ENCODE data around the gene ORC5.
"Not testable (repeated sequence)": the region's sequence is repeated elsewhere in the genome, so short reads cannot be mapped to it uniquely, and the experiment has no call there.

The ORC5 gene

GRCh38 chr7:104185346-104185745 lies 22.5 kb downstream of the ORC5 start:
- no peak for DNase-seq (ENCODE audit: low spot score)

- DNase-seq (ENCODE audit: low spot score), result no peak
Measured at GRCh38 chr7:104179178-104179577, 28.6 kb downstream of the ORC5 start.

GRCh38 chr7:104177565-104178083 lies 30.2 kb downstream of the ORC5 start:
- DNase-seq (ENCODE audit: low spot score), result not testable (repeated sequence)

- DNase-seq (ENCODE audit: low spot score), result no peak
Measured at GRCh38 chr7:104176332-104176731, 31.5 kb downstream of the ORC5 start.

GRCh38 chr7:104175361-104175984 lies 32.3 kb downstream of the ORC5 start:
- no peak for DNase-seq (ENCODE audit: low spot score)

GRCh38 chr7:104174798-104175197 lies 33.0 kb downstream of the ORC5 start:
- DNase-seq (ENCODE audit: low spot score), result no peak

- no peak for DNase-seq (ENCODE audit: low spot score)
Measured at GRCh38 chr7:104162081-104162480, 45.7 kb downstream of the ORC5 start.

GRCh38 chr7:104161244-104161643 lies 46.6 kb downstream of the ORC5 start:
- DNase-seq (ENCODE audit: low spot score), result no peak

GRCh38 chr7:104160375-104160774 lies 47.4 kb downstream of the ORC5 start:
- DNase-seq (ENCODE audit: low spot score), result no peak

GRCh38 chr7:104156842-104157277 lies 51.0 kb downstream of the ORC5 start:
- no peak for DNase-seq (ENCODE audit: low spot score)

- DNase-seq (ENCODE audit: low spot score), result no peak
Measured at GRCh38 chr7:104153287-104153686, 54.5 kb downstream of the ORC5 start.

GRCh38 chr7:104152468-104152867 lies 55.3 kb downstream of the ORC5 start:
- DNase-seq (ENCODE audit: low spot score), result no peak

- no peak for DNase-seq (ENCODE audit: low spot score)
Measured at GRCh38 chr7:104150470-104150869, 57.3 kb downstream of the ORC5 start.

- DNase-seq (ENCODE audit: low spot score), result no peak
Measured at GRCh38 chr7:104149822-104150221, 58.0 kb downstream of the ORC5 start.

- DNase-seq (ENCODE audit: low spot score), result no peak
Measured at GRCh38 chr7:104142147-104142546, 65.7 kb downstream of the ORC5 start.

- no peak for DNase-seq (ENCODE audit: low spot score)
Measured at GRCh38 chr7:104137971-104138370, 69.8 kb downstream of the ORC5 start.

- DNase-seq (ENCODE audit: low spot score), result no peak
Measured at GRCh38 chr7:104137511-104137910, 70.3 kb downstream of the ORC5 start.

GRCh38 chr7:104136981-104137380 lies 70.8 kb downstream of the ORC5 start:
- no peak for DNase-seq (ENCODE audit: low spot score)

GRCh38 chr7:104136561-104136960 lies 71.3 kb downstream of the ORC5 start:
- DNase-seq (ENCODE audit: low spot score), result no peak

GRCh38 chr7:104135760-104136558 lies 71.9 kb downstream of the ORC5 start:
- no peak for DNase-seq (ENCODE audit: low spot score)

GRCh38 chr7:104133238-104133637 lies 74.6 kb downstream of the ORC5 start:
- DNase-seq (ENCODE audit: low spot score), result no peak

GRCh38 chr7:104130726-104131125 lies 77.1 kb downstream of the ORC5 start:
- DNase-seq (ENCODE audit: low spot score), result no peak

- no peak for DNase-seq (ENCODE audit: low spot score)
Measured at GRCh38 chr7:104127204-104127603, 80.6 kb downstream of the ORC5 start.

Measured in germinal center (tissue), 1 donor.